Fibroblast of villous mesenchyme (primary cell): ENCODE results near the gene HIVEP3. TPM values are rescaled to one million over a fixed set of nuclear protein-coding genes. Genes with fewer than 3 reads are reported as not detected.
"Not testable (repeated sequence)": the region's sequence is repeated elsewhere in the genome, so short reads cannot be mapped to it uniquely, and the experiment has no call there.

ENCODE experiments used
- DNase-seq: peaks from one replicate; pipeline ENCODE4 v3.0.0-alpha.2; 2010; ENCODE audit warnings: low read depth
- H3K4me3 ChIP-seq: 2 replicates; pipeline ENCODE4 v1.5.1; 2011; ENCODE audit warnings: low read depth, mild to moderate bottlenecking, low read length
- CTCF ChIP-seq: IDR thresholded peaks from 2 replicates; pipeline ENCODE4 v1.5.1; 2012; ENCODE audit warnings: low read depth, mild to moderate bottlenecking, low read length; ENCODE audit not compliant: insufficient read depth
- total RNA-seq: library from RNA; depleted of rRNA; stranded (reverse); fragments of >200 nt; gene quantifications from 2 replicates; pipeline ENCODE4 v1.2.3, GENCODE V29; 2012

Gene HIVEP3
- total RNA-seq, 1 donor: 0.86 TPM

DNA sequence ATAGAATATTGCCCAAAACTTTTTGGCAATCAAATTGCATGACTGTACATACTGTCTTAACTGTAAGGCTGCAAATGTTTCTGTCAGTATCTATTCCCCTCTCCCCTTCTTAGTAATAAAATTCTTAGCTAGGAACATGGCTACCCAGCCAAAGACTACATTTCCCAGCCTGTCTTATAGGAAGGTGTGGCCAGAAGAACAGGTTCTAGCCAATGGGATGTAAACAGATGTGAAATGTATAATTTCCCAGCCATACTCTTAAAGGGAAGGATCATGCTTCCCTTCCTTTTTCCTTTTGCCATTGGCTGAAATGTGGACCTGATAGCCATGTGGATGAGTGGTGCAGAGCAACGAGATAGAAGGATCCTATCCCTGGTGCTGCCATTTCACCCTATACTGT is 7.0 kb upstream of the HIVEP3 start:
- DNase-seq: peak; percentile 38
- H3K4me3 ChIP-seq: no peak overlapping the region
- no peak for TF ChIP-seq CTCF

GRCh38 chr1:41924911-41925310 is 6.2 kb upstream of the HIVEP3 start:
- H3K4me3 ChIP-seq: no peak overlapping the region
- no peak for TF ChIP-seq CTCF
- peak; percentile 31 for DNase-seq

- not testable (repeated sequence) for DNase-seq, H3K4me3 ChIP-seq
These were observed 2.5 kb upstream of the HIVEP3 start for GRCh38 chr1:41921271-41921670.

DNA sequence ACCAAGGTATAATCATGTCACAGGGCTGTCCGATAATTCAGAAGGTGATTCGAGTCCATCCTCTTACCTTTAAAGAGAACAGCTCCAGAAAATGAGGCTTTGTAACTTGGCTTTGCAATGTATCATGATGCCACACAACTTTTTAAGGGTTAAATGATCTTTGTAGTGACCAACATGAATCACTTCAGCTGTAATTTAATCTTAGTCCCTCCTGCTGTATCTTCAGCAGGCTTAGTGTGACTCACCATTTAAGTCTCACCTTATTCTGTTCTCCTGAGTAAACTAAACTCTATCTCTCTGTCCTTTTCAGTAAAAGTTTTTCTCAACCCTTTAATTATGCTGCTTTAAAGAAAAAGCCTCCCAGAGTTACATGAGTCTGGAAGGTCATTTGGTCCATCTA is 1.9 kb upstream of the HIVEP3 start:
- H3K4me3 ChIP-seq: no peak overlapping the region
- peak; percentile 38 for DNase-seq
- no peak for TF ChIP-seq CTCF

DNA sequence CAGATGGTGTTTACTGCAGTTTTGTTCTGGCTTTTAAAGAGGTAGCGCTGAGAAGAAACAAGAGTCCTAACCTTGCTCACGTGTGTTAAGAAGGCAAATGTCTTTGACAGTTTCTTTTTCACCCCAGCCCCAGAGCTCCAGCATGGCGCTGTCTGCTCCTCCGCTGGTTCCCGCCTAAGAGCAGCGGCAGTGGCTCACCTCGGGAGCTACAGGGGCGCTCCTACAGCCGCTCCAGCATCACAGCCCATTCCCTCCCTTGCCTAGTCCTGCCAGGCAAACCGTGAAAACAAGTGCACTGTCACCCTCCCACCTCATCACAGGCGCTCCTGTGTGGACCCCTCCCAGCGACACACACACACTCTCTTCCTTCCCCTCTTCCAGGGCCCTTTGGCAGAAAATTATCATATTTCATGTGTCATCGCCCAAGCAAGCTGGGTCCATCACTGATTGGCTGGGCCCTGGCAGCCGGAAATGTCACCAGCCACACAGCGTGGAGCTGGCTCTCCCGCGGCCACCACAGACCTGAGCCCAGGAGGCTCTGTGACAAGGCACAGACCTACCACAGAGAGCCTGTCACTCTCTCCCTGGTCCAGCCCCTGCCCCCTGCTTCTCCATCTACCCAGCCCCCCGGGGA is 1.2 kb upstream of the HIVEP3 start:
- peak; percentile 23 for DNase-seq
- no peak for TF ChIP-seq CTCF
- H3K4me3 ChIP-seq: peak overlapping the region; percentile 39

DNA sequence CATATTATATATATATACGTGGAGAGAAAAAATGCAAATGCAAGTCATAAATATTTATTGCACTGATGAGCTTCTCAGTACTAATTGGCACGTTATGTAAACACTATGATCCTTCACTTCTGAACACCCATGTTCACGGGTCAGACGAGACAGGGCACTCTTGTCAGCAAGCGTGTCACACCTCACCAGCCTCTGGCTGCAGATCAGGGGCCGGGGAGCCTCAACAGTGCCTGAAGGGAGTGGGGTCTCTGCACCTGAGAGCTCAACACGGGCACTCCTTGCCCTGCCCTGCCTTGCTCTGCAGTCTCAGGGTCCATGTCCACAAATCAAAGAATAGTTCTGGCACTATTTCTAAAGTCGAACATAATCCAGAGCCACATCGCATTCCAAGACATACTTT is 409 bp upstream of the HIVEP3 start:
- TF ChIP-seq CTCF: no peak
- no peak for DNase-seq
- no peak overlapping the region for H3K4me3 ChIP-seq

- TF ChIP-seq CTCF: no peak
- peak overlapping the region; percentile 65 for H3K4me3 ChIP-seq
- DNase-seq: peak; percentile 62
These were observed 780 bp downstream of the HIVEP3 start for GRCh38 chr1:41917835-41918449.
